GM18873 (cell line): ENCODE results near the gene HSF2BP.
"Not testable (repeated sequence)": the region's sequence is repeated elsewhere in the genome, so short reads cannot be mapped to it uniquely, and the experiment has no call there.

ENCODE experiments used
- ATAC-seq: cut with Tn5 transposase; IDR thresholded peaks from one replicate; pipeline ENCODE4 v1.9.1; 2021; ENCODE audit warnings: mild to moderate bottlenecking, moderate library complexity, moderate number of reproducible peaks; ENCODE audit not compliant: unreplicated experiment, low FRiP score

The HSF2BP gene

GRCh38 chr21:43485016-43485415 is 174.3 kb downstream of the HSF2BP start:
- not testable (repeated sequence) for ATAC-seq

- not testable (repeated sequence) for ATAC-seq
These were observed 180.1 kb downstream of the HSF2BP start for GRCh38 chr21:43479197-43479596.
